ENCODE results near the gene TLE2.

Gene TLE2

GRCh38 chr19:3036119-3036976, 7.3 kb upstream of the TLE2 start:
- DNase-seq (ENCODE audit: low spot score) = peak; percentile 89

- peak; percentile 98 for DNase-seq (ENCODE audit: low spot score)
Observed at GRCh38 chr19:3035542-3036118, 6.5 kb upstream of the TLE2 start.

GRCh38 chr19:3034656-3035541, 5.8 kb upstream of the TLE2 start:
- no peak for DNase-seq (ENCODE audit: low spot score)

- DNase-seq (ENCODE audit: low spot score) = no peak
Observed at GRCh38 chr19:3034406-3034655, 5.3 kb upstream of the TLE2 start.

DNA sequence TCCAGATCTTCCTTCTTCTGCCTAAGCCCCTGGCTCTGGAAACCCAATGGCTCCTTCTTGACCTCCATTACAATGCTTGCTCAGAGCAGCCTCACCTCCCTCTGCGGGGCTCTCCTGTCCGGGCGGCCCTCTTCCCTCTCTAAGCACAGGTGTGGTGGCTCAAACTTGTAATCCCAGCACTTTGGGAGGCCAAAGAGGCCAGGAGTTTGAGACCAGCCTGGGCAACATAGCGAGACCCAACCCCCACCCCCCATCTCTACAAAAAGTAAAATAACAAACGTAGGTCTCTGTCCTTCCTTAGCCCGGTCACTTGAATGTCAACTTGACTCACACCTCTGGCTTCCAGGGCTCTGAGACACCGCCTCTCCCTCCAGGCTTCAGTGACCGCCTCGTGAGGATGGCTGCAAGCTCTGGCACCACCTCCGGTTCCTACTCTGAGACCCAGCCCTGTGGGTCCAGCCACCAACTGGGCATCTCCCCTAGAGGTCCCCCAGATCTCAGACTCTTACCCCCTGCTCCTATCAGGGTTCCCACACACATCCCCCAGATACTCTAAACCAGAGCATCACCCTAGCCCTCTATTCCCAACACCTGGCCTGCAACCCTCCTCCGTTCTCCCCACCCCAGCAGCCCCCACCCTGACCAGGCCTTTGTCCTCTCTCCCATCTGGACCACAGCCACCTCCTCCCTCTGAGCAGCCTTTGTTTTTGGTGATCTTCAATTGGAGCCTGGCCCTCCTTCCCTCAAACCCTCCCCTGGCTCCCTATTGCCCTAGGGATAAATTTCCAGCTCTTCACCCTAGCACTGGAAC, 4.7 kb upstream of the TLE2 start:
- no peak for DNase-seq (ENCODE audit: low spot score)

DNA sequence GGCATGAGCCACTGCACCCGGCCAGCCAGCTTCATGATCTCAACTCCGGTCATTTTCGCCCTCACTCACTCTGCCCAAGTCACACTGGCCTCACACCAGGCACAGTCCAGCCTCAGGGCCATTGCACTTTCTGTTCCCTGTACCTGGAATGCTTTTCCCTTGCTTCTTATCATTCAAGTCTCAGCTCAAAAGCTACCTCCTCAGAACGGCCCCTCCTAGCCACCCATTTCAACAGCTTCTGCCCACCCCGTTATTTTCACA, 2.5 kb upstream of the TLE2 start:
- no peak for DNase-seq (ENCODE audit: low spot score)

GRCh38 chr19:3028305-3029064, 595 bp downstream of the TLE2 start:
- no peak for DNase-seq (ENCODE audit: low spot score)

GRCh38 chr19:3027981-3028304, 1.1 kb downstream of the TLE2 start:
- DNase-seq (ENCODE audit: low spot score) = no peak

- DNase-seq (ENCODE audit: low spot score) = no peak
Observed at GRCh38 chr19:3027292-3027691, 1.8 kb downstream of the TLE2 start.

- no peak for DNase-seq (ENCODE audit: low spot score)
Observed at GRCh38 chr19:3026768-3027167, 2.3 kb downstream of the TLE2 start.

DNA sequence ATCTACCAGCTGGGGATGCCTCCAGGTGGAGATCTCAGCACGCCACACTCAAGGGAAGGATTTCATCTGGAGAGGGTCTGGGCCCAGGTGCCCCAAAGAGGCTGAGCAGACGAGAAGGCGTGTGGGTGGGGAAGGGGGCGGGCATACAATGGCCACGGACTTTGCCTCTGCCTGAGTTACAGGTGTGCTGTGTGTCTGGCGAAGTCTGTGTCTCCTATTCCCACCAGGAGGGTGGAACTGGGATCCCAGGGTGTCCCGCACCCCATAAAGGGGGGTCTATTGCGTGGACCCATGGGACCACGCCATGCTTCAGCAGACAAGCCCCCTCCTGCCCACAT, 3.6 kb downstream of the TLE2 start:
- no peak for DNase-seq (ENCODE audit: low spot score)

- no peak for DNase-seq (ENCODE audit: low spot score)
Observed at GRCh38 chr19:3024870-3025548, 4.1 kb downstream of the TLE2 start.

- no peak for DNase-seq (ENCODE audit: low spot score)
Observed at GRCh38 chr19:3024509-3024869, 4.6 kb downstream of the TLE2 start.

DNA sequence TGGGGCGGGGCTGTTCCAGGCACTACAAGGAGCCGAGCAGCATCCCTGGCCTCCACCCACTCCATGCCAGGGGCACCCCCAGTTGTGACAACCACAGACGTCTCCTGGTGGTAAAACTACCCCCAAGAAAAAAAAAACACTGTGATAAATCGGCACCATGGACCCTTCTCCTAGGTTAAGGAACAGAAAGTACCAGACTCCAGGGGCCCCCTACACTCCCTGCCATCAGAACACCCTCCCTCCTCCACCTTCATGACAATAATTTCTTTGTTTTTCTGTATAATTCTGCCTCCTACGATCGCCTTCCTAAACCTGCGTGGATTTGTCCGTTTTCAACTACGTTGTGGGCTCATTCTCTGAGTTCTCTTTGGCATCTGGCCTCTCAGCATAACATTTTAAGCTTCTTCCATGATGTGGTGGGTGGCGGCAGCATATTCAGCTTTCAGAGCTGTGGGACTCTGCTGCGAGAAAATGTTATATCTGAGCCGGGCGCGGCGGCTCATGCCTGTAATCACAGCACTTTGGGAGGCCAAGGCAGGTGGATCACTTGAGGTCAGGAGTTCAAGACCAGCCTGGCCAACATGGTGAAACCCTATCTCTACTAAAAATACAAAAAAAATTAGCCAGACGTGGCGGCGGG, 8.6 kb downstream of the TLE2 start:
- no peak for DNase-seq (ENCODE audit: low spot score)

- DNase-seq (ENCODE audit: low spot score) = no peak
Observed at GRCh38 chr19:3019211-3019854, 9.7 kb downstream of the TLE2 start.

- DNase-seq (ENCODE audit: low spot score) = no peak
Observed at GRCh38 chr19:3017923-3018322, 11.2 kb downstream of the TLE2 start.

DNA sequence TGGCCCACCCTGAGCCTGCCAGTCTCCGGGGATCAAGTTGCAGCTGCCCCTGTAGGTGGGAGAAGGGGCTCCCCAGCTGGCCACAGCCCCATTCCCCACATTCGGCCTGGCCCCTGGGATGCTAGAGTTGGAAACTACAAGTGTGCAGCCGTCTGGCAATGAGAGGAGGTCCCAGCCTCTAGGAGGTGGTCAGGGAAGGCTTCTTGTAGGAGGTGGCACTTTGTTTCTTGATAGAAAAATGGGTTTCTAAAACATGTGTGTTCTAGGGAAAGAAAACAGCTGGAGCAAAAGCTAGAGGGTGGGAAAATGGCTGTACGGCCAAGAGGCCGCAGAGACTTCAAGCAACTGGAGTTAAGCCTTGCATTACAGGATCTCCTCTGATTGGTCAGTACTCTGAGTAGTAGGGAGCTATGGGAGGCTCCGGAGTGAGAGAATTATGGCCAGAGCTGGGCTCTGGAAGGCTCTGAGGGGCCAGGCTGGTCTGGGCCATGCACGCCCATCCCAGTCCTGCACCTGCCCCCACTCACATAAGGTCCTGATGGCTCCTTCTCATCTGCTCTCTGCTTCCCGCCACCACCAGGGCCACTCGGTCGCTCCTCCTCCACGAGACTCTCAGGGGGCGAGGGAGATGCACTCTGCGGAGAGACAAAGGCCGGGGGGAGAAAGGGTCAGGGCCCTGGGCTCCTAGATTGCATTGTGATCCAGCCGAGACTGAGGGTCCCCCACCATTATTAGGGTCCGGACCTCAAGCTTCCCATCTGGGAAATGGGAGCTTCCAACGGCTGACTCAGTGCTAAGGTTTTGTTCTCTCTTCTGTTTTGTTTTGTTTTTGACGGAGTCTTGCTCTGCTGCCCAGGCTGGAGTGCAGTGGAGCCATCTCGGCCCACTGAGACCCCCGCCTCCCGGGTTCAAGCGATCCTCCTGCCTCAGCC, 13.7 kb downstream of the TLE2 start:
- DNase-seq (ENCODE audit: low spot score) = no peak

- no peak for DNase-seq (ENCODE audit: low spot score)
Observed at GRCh38 chr19:3014135-3014534, 14.9 kb downstream of the TLE2 start.

DNA sequence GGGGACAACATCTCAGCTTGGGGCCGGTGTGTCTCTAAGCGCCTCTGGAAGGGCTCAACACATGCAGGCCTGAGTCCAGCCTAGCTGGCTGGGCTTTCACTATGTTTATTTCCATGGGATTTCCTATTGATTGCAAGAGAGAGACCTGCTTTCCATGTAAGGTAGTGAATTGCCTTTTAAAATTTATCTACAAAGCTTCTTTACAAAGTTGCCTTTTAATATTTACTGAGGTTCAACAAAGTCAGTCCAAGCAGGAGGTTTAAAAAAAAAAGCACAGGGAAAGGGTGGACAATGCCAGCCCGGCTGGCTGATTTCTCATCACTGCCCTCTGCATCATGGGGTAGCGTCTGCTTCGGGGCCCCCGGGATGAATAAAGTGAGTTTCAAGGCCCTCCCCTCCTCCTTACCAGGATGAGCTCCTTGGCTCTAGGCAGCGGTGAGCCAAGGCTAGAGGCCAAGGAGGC, 15.8 kb downstream of the TLE2 start:
- no peak for DNase-seq (ENCODE audit: low spot score)
